Aorta (tissue), 5 donors: ENCODE results near the gene HOXA5. TPM values are rescaled to one million over a fixed set of nuclear protein-coding genes. Genes with fewer than 3 reads are reported as not detected.

Experiments
- ATAC-seq: fragments of 200-7000 bp; cut with Tn5 transposase; one replicate; pipeline ENCODE4 v1.9.1; 2022; ENCODE audit warnings: moderate library complexity; ENCODE audit not compliant: low FRiP score
- DNase-seq, 2 donors: peaks; one replicate each; pipeline ENCODE4 v3.0.0-alpha.2; 2020
- H3K27ac ChIP-seq, 2 donors: one replicate each; pipeline ENCODE4 v1.5.1; 2013; ENCODE audit warnings: low read length in 2 of 2, mild to moderate bottlenecking in 2 of 2, moderate library complexity in 2 of 2, control low read depth in 1 of 2, inconsistent platforms in 1 of 2, low read depth in 1 of 2
- H3K27me3 ChIP-seq, 2 donors: one replicate each; pipeline ENCODE4 v1.6.1; 2013; ENCODE audit warnings: control low read depth in 1 of 2, low read length in 1 of 2, mild to moderate bottlenecking in 1 of 2, moderate library complexity in 1 of 2; ENCODE audit not compliant: insufficient read depth in 2 of 2, control insufficient read depth in 1 of 2
- H3K36me3 ChIP-seq, 2 donors: one replicate each; pipeline ENCODE4 v1.6.1; 2013; ENCODE audit warnings: control low read depth in 1 of 2, low read length in 1 of 2, mild to moderate bottlenecking in 1 of 2; ENCODE audit not compliant: insufficient read depth in 2 of 2, control insufficient read depth in 1 of 2
- H3K4me1 ChIP-seq, 2 donors: one replicate each; pipeline ENCODE4 v1.6.1; 2013; ENCODE audit warnings: low read length in 2 of 2, control low read depth in 1 of 2, mild to moderate bottlenecking in 1 of 2, moderate library complexity in 1 of 2; ENCODE audit not compliant: insufficient read depth in 2 of 2, control insufficient read depth in 1 of 2
- H3K4me3 ChIP-seq, 2 donors: one replicate each; pipeline ENCODE4 v1.5.1; 2013; ENCODE audit warnings: low read length in 2 of 2, control low read depth in 1 of 2, mild to moderate bottlenecking in 1 of 2
- H3K9me3 ChIP-seq: one replicate; pipeline ENCODE4 v1.6.1; 2013; ENCODE audit warnings: mild to moderate bottlenecking, low read length; ENCODE audit not compliant: control insufficient read depth
- WGBS, 2 donors: extraction: QIAGEN DNeasy Blood & Tissue Kit; methylation state at CpG; one replicate each; pipeline ENCODE4 v1.1.7; 2013; 5-methylcytosine and 5-hydroxymethylcytosine counted together
- intact Hi-C, 2 donors: fragments of 100-400 bp; cut with DNase I; formaldehyde crosslinking; loops; one replicate each; pipeline versions ENCODE4 v1.14.2 to v1.15.0; 2022
- polyA plus RNA-seq, 2 donors: library from polyadenylated mRNA; stranded (reverse); fragments of 200-250 nt; gene quantifications; one replicate each; pipeline ENCODE4 v1.2.3, GENCODE V29; 2013
- total RNA-seq, 2 donors: library from RNA; stranded (reverse); fragmentation: NEBNext Ultra II Directional; extraction: Animal tissue kit (Norgen Biotek cat#: 25700); gene quantifications; one replicate each; pipeline ENCODE4 v1.2.1, GENCODE V29; 2021
- donor health status: healthy with polysubstance abuse.
- donor health status: Bipolar disorder and iron deficiency.
- donor health status: DM: no; HTN: no; CAD: no.
- donor health status: DM: no; HTN: no; CAD: no.
- donor health status: DM: yes; HTN: yes; CAD: no.

HOXA5 gene
- total and polyA plus RNA-seq, 4 donors: 1.6 to 11.8 (median 5.4) TPM

DNA sequence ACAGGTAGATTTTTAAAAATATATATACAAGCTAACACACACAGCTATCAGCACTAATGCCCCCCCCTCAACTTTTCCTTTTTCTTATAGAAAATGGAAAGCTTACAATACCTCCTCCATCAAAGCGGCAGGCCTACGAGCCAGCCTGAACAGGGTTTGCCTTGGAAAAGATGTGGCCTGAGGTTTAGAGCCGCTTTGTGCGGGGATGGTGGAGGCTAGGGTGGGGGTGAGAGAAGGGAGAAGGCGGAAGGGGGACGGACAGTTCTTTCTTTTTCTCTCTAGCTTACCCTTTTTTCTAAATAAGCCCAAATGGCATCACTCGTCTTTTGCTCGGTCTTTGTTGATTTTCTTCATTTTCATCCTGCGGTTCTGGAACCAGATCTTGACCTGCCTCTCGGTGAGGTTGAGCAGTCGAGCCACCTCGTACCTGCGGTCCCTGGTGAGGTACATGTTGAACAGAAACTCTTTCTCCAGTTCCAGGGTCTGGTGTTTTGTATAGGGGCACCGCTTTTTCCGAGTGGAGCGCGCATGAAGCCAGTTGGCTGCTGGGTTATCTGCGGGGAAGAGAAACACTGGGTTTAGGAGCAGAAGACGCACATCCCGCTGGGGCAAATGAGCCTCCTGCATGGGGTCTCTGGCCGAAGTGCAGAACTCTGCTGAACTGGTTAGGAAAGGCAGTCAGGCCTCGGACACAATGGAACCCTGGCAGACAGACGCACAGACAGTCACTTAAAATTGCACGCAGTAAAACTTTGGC lies 20.0 kb upstream of the HOXA5 start:
- ATAC-seq: no peak
- WGBS, 2 donors: 85 to 94% methylated on average over 24 of the region's 24 CpGs
- DNase-seq: peak; percentile 15 to 66
- Histone ChIP-seq H3K27ac (no peak overlapping the region), H3K36me3 (no peaks in the 10 kb centered on the region), H3K4me3 (no peak overlapping the region), H3K27me3 (no peaks in the 10 kb centered on the region), H3K9me3 (no peaks in the 10 kb centered on the region), H3K4me1 (no peaks in the 10 kb centered on the region)
- intact Hi-C loops: loop anchor here (5.0 to 10.0 kb wide), 3 partner anchors 481 to 959 kb away; partner anchors contain the start of genes CBX3 (in 1 of the 2) and HNRNPA2B1 (in 1 of the 2)

- no peak for ATAC-seq
- intact Hi-C loops: loop anchor here (5.0 to 10.0 kb wide), 3 partner anchors 480 to 958 kb away; partner anchors contain the start of genes CBX3 (in 1 of the 2) and HNRNPA2B1 (in 1 of the 2)
- H3K27ac ChIP-seq: no peak overlapping the region
- no peaks in the 10 kb centered on the region for H3K27me3 ChIP-seq
- 87 to 95% methylated on average over 7 of the region's 7 CpGs for WGBS, 2 donors
- no peaks in the 10 kb centered on the region for H3K4me1 ChIP-seq
- H3K9me3 ChIP-seq: no peaks in the 10 kb centered on the region
- H3K36me3 ChIP-seq: no peaks in the 10 kb centered on the region
- no peak overlapping the region for H3K4me3 ChIP-seq
- DNase-seq: no peak
Observed at GRCh38 chr7:27162561-27163287, 19.2 kb upstream of the HOXA5 start.

- intact Hi-C loops: loop anchor here (2.0 to 10.0 kb wide), 4 partner anchors 480 to 957 kb away; partner anchors contain the start of genes CBX3 (in 1 of the 2) and HNRNPA2B1 (in 1 of the 2)
- H3K27me3 ChIP-seq: no peaks in the 10 kb centered on the region
- no peak overlapping the region for H3K4me3 ChIP-seq
- 68 to 81% methylated on average over 26 to 30 of the region's 30 CpGs for WGBS, 2 donors
- no peaks in the 10 kb centered on the region for H3K4me1 ChIP-seq
- no peak overlapping the region for H3K27ac ChIP-seq
- peak in 1 of 2 donors; percentile 78 for DNase-seq
- ATAC-seq: no peak
- no peaks in the 10 kb centered on the region for H3K9me3 ChIP-seq
- H3K36me3 ChIP-seq: no peaks in the 10 kb centered on the region
Observed at GRCh38 chr7:27161721-27162560, 18.5 kb upstream of the HOXA5 start.

DNA sequence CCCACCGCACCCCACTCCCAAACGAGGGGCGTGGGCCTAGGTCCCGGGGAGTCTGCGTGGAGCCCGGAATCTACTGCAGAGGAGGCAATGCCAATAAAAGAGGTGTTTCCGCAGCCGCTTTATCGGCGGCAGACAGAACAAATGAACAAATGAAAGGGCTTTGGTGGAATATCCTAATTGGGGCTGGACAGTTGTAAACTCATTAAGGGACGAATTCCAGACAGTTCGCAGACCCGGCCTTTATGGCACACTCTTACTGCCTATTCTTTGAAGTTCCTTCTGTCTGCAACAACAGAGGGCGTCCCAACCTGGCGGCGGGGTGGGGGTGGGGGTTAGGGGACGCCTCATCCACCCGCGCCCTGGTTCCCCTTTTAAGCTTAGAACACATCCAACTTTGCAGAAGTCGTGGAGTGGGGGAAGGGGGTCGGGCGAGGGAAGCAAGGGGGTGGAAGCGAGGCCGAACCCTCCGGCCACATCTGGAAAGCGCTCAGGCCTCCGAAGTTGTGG lies 17.8 kb upstream of the HOXA5 start:
- intact Hi-C loops: loop anchor here (2.0 to 10.0 kb wide), 4 partner anchors 479 to 956 kb away; partner anchors contain the start of genes CBX3 (in 1 of the 2) and HNRNPA2B1 (in 1 of the 2)
- H3K27ac ChIP-seq: no peak overlapping the region

GRCh38 chr7:27160546-27161213 lies 17.2 kb upstream of the HOXA5 start:
- 4 to 9% methylated on average over 52 to 54 of the region's 54 CpGs for WGBS, 2 donors
- Histone ChIP-seq H3K9me3 (no peaks in the 10 kb centered on the region), H3K36me3 (no peaks in the 10 kb centered on the region), H3K4me1 (no peaks in the 10 kb centered on the region), H3K27ac (no peak overlapping the region), H3K4me3 (peak overlapping the region; percentile 33 to 45), H3K27me3 (no peaks in the 10 kb centered on the region)
- ATAC-seq (peak; percentile 84), DNase-seq (peak; percentile 90 to 96)
- intact Hi-C loops: loop anchor here (2.0 to 10.0 kb wide), 4 partner anchors 478 to 956 kb away; partner anchors contain the start of genes CBX3 (in 1 of the 2) and HNRNPA2B1 (in 1 of the 2)

More for the DNA sequence above, 17.8 kb upstream of the HOXA5 start:
- no peaks in the 10 kb centered on the region for H3K36me3 ChIP-seq
- H3K4me3 ChIP-seq: no peak overlapping the region
- no peaks in the 10 kb centered on the region for H3K27me3 ChIP-seq
- peak in 1 of 2 donors; percentile 77 for DNase-seq
- no peaks in the 10 kb centered on the region for H3K9me3 ChIP-seq
- H3K4me1 ChIP-seq: no peaks in the 10 kb centered on the region
- no peak for ATAC-seq
- 11 to 20% methylated on average over 19 to 27 of the region's 27 CpGs for WGBS, 2 donors

GRCh38 chr7:27160145-27160545 lies 16.7 kb upstream of the HOXA5 start:
- peak in 1 of 2 donors; percentile 73 for DNase-seq
- Histone ChIP-seq H3K9me3 (no peaks in the 10 kb centered on the region), H3K27me3 (no peaks in the 10 kb centered on the region), H3K36me3 (no peaks in the 10 kb centered on the region), H3K4me1 (peaks cover 0 to 2% of the 10 kb centered on the region in 2 donors), H3K4me3 (no peak overlapping the region), H3K27ac (no peak overlapping the region)
- WGBS, 2 donors: 73 to 93% methylated on average over 23 of the region's 23 CpGs
- intact Hi-C loops: loop anchor here (2.0 to 10.0 kb wide), 4 partner anchors 478 to 955 kb away; partner anchors contain the start of genes CBX3 (in 1 of the 2) and HNRNPA2B1 (in 1 of the 2)
- no peak for ATAC-seq

DNA sequence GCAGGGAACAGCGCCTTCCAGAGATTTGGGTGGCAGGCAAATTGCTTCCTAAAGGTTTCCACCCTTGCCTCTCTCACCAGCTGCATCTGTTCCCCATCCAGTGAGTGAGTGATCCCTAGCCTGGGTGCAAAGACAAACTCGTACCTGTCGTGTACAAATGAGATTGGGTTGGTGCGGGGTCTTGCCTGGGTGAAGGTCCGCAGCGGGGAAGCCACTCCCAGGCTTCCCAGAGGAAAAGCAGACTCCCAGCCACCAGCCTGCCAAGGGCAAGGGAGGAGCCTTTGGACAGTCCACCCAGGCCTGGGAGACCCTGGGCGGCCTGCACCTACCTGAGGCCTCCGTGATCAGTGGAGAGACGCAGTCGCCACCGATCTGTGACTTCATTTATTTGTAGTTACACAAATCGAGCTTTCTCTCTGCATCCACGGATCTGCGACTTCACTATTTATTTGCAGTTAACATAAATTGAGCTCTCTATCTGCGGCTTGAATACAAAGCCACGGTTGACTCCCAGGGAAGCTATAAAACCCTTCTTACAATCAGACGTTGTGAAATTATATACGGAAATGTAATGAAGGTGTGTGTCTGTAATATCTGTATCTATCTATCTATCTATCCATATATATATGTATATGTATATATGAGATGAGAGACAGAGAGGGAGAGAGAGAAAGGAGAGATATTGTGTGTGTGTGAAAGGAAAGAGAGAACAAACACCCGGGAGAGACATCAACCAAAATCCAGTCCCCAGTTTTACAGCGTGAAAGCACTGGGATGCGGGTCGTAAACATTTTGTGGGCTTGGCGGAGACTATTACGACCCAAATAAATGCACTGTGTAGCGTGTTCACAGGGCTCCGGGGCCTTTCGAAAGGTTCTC lies 16.0 kb upstream of the HOXA5 start:
- ATAC-seq (no peak), DNase-seq (no peak)
- 85 to 91% methylated on average over 27 of the region's 27 CpGs for WGBS, 2 donors
- Histone ChIP-seq H3K4me1 (peaks cover 0 to 2% of the 10 kb centered on the region in 2 donors), H3K27ac (no peak overlapping the region), H3K36me3 (no peaks in the 10 kb centered on the region), H3K4me3 (no peak overlapping the region), H3K9me3 (no peaks in the 10 kb centered on the region), H3K27me3 (no peaks in the 10 kb centered on the region)
- intact Hi-C loops: loop anchor here (2.0 to 10.0 kb wide), 5 partner anchors 477 to 955 kb away; partner anchors contain the start of genes CBX3 (in 2 of the 2) and HNRNPA2B1 (in 2 of the 2)
